HEK293 (cell line): ENCODE results near the gene VPS29.

Experiments
- EGR2 ChIP-seq: fragments of 450-650 bp; formaldehyde crosslinking; IDR thresholded peaks from 2 replicates; pipeline ENCODE4 v1.5.1; 2016; ENCODE audit warnings: low read depth, missing biosample characterization, missing genetic modification characterization
- YY2 ChIP-seq: fragments of 450-650 bp; formaldehyde crosslinking; IDR thresholded peaks from 2 replicates; pipeline ENCODE4 v1.5.1; 2016; ENCODE audit warnings: missing biosample characterization, missing genetic modification characterization
- ZNF18 ChIP-seq: fragments of 450-650 bp; formaldehyde crosslinking; IDR thresholded peaks from 2 replicates; pipeline ENCODE4 v1.5.1; 2016; ENCODE audit warnings: missing biosample characterization, missing genetic modification characterization
- ZNF670 ChIP-seq: fragments of 450-650 bp; formaldehyde crosslinking; IDR thresholded peaks from 2 replicates; pipeline ENCODE4 v1.5.1; 2016; ENCODE audit warnings: missing biosample characterization, missing genetic modification characterization, low read depth
- TF ChIP-seq, protein P1 (sequence below): fragments of 450-650 bp; formaldehyde crosslinking; IDR thresholded peaks from 2 replicates; pipeline ENCODE4 v1.5.1; 2016; ENCODE audit warnings: missing biosample characterization, missing genetic modification characterization

GRCh38 chr12:110453569-110454296, 48.2 kb downstream of the VPS29 start:
- TF ChIP-seq YY2 (tag by site-specific recombination) (no peak), ZNF670 (tag by site-specific recombination) (no peak), EGR2 (tag by site-specific recombination) (no peak), ZNF18 (no peak)
- TF ChIP-seq, protein P1, sequence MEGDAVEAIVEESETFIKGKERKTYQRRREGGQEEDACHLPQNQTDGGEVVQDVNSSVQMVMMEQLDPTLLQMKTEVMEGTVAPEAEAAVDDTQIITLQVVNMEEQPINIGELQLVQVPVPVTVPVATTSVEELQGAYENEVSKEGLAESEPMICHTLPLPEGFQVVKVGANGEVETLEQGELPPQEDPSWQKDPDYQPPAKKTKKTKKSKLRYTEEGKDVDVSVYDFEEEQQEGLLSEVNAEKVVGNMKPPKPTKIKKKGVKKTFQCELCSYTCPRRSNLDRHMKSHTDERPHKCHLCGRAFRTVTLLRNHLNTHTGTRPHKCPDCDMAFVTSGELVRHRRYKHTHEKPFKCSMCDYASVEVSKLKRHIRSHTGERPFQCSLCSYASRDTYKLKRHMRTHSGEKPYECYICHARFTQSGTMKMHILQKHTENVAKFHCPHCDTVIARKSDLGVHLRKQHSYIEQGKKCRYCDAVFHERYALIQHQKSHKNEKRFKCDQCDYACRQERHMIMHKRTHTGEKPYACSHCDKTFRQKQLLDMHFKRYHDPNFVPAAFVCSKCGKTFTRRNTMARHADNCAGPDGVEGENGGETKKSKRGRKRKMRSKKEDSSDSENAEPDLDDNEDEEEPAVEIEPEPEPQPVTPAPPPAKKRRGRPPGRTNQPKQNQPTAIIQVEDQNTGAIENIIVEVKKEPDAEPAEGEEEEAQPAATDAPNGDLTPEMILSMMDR = no peak
